Ovary (tissue), 9 donors: ENCODE results near the gene MTFR1L. TPM values are rescaled to one million over a fixed set of nuclear protein-coding genes. Genes with fewer than 3 reads are reported as not detected.

Experiments
- DNase-seq, 5 donors: peaks; one replicate each; pipeline ENCODE4 v3.0.0-alpha.2; 2019 to 2020
- H3K27ac ChIP-seq, 2 donors: fragments of 200-600 bp; one replicate each; pipeline versions ENCODE4 v1.5.1 to v1.8.0; 2019 to 2022
- H3K27me3 ChIP-seq: fragments of 200-600 bp; one replicate; pipeline ENCODE4 v1.8.0; 2022
- H3K36me3 ChIP-seq: fragments of 200-600 bp; sonication (generic); one replicate; pipeline ENCODE4 v1.5.1; 2019
- H3K4me1 ChIP-seq: one replicate; pipeline ENCODE4 v1.8.1; 2013; ENCODE audit warnings: mild to moderate bottlenecking, moderate library complexity; ENCODE audit not compliant: insufficient read depth
- H3K4me3 ChIP-seq: fragments of 200-600 bp; sonication (generic); one replicate; pipeline ENCODE4 v1.5.1; 2017
- H3K9me3 ChIP-seq, 2 donors: fragments of 200-600 bp in 1 of 2; sonication (generic) in 1 of 2; one replicate each; pipeline versions ENCODE4 v1.5.1 to v1.8.1; 2013 to 2019; ENCODE audit warnings: mild to moderate bottlenecking in 1 of 2, moderate library complexity in 1 of 2
- EP300 ChIP-seq: sonication (generic); formaldehyde crosslinking; IDR thresholded peaks from one replicate; pipeline ENCODE4 v1.6.1; 2017; ENCODE audit warnings: antibody characterized with exemption
- POLR2A ChIP-seq: fragments of 450-650 bp; IDR thresholded peaks from one replicate; pipeline ENCODE4 v1.6.1; 2017; ENCODE audit warnings: antibody characterized with exemption, mild to moderate bottlenecking, moderate library complexity
- WGBS, 3 donors: extraction: QIAGEN DNeasy Blood & Tissue Kit in 1 of 3; methylation state at CpG; one replicate each; pipeline versions ENCODE4 v1.1.5 to v1.1.7; 2013 to 2017; 5-methylcytosine and 5-hydroxymethylcytosine counted together
- intact Hi-C, 4 donors: fragments of 100-400 bp; cut with DNase I; formaldehyde crosslinking; loops; one replicate each; pipeline versions ENCODE4 v1.11.0 to v1.15.1; 2022 to 2023
- polyA plus RNA-seq, 2 donors: library from polyadenylated mRNA; stranded (reverse); fragments of 200-250 nt in 1 of 2; fragments of 350-450 nt in 1 of 2; fragmentation: Illumina TruSeq in 1 of 2; extraction: RNeasy Lipid Tissue Mini Kit (QIAGEN cat#74804) in 1 of 2; gene quantifications; one replicate each; pipeline ENCODE4 v1.2.3, GENCODE V29; 2013 to 2014
- total RNA-seq, 7 donors: library from RNA; depleted of rRNA in 2 of 7; stranded (reverse); fragments of >200 nt in 2 of 7; fragmentation: NEBNext Ultra II Directional in 3 of 7; extraction: Animal tissue kit (Norgen Biotek cat#: 25700) in 3 of 7; gene quantifications; one replicate each; pipeline versions ENCODE4 v1.1.0 to v1.2.4, GENCODE V29; 2016 to 2023
- TF ChIP-seq, protein P1 (sequence below), 3 donors: fragments of 450-650 bp in 2 of 3; fragments of 200-600 bp in 1 of 3; IDR thresholded peaks; one replicate each; pipeline versions ENCODE4 v1.5.1 to v1.8.0; 2016 to 2022; ENCODE audit warnings: antibody characterized with exemption in 3 of 3, mild to moderate bottlenecking in 1 of 3
- donor health status: DM: no; HTN: no; CAD: no; lungs with moderate emphysema.
- donor health status: DM: no; HTN: no; CAD: no.
- donor health status: Bipolar disorder and iron deficiency.
- donor health status: DM: yes; HTN: yes; CAD: no.
- donor health status: DM: no; HTN: no; CAD: no.
- donor health status: DM: yes; HTN: yes; CAD: no.

Gene MTFR1L
- total and polyA plus RNA-seq, 9 donors = 55.5 to 113 (median 97.1) TPM

DNA sequence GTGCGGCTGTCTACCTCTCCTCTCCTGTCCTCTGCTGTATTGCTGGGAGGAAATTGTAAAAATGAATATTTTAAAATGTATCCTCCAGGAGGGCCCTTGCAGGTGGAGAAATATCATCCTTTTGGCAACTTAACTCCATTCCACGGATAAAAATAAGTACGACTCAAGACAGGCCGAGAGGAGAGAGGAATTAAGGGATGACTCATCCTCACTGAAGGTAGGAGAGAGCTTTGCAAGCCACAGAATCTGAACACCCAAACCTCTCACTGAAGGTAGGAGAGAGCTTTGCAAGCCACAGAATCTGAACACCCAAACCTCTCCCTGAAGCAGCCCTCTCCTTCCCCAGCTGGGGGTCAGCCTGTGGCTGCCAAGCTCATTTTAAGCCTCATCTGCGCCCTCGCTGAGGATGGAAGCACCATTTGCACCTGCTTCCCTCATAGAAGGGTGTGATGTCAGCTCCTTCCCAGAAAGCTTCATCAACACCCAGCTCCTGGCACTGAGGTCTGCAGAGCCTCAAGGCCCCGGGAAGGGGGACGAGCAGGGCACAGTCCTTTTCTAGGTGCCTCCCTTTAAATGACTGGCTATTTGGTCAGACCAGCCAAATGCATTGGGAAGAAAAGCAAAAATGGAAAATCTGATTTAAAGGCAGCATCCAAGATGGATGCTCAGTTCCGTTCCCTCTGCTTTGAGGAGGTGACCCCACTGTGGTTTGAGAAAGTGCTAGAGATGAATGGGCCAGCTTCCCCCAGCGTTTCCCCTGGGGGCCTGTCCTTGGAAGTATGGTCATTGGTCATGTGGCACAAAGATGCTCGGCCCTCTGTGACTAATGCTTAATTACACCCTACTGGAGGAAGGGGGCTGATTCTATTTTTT, 32.6 kb upstream of the MTFR1L start:
- intact Hi-C loops = no loop called here
- Histone ChIP-seq H3K27me3 (no peaks in the 10 kb centered on the region), H3K9me3 (no peaks in the 10 kb centered on the region), H3K27ac (no peak overlapping the region), H3K36me3 (no peaks in the 10 kb centered on the region), H3K4me1 (no peaks in the 10 kb centered on the region), H3K4me3 (no peak overlapping the region)
- 59 to 66% (median 63%) methylated on average over 11 of the region's 11 CpGs for WGBS, 3 donors
- TF ChIP-seq POLR2A (no peak), EP300 (no peak)
- TF ChIP-seq, protein P1, sequence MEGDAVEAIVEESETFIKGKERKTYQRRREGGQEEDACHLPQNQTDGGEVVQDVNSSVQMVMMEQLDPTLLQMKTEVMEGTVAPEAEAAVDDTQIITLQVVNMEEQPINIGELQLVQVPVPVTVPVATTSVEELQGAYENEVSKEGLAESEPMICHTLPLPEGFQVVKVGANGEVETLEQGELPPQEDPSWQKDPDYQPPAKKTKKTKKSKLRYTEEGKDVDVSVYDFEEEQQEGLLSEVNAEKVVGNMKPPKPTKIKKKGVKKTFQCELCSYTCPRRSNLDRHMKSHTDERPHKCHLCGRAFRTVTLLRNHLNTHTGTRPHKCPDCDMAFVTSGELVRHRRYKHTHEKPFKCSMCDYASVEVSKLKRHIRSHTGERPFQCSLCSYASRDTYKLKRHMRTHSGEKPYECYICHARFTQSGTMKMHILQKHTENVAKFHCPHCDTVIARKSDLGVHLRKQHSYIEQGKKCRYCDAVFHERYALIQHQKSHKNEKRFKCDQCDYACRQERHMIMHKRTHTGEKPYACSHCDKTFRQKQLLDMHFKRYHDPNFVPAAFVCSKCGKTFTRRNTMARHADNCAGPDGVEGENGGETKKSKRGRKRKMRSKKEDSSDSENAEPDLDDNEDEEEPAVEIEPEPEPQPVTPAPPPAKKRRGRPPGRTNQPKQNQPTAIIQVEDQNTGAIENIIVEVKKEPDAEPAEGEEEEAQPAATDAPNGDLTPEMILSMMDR (IDR thresholded peaks at IDR 0.05) = no peak
- no peak for DNase-seq

DNA sequence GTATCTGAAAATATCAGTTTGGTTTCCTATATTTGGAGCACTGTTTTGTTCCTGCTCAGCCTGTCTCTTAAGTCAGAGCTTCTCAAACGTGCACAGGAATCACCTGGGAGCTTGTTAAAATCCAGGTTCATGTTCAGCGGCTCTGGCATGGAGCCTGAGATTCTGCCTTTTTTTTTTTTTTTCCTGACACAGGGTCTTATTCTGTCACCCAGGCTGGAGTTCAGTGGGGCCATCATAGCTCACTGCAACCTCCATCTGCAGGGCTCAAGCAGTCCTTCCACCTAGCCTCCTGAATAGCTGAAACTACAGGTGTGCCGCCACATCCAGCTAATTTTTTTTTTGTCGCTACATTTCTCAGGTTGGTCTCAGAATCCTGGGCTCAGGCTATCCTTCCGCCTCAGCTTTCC, 32.0 kb upstream of the MTFR1L start:
- H3K36me3 ChIP-seq = no peaks in the 10 kb centered on the region
- DNase-seq = no peak
- TF ChIP-seq POLR2A (no peak), EP300 (no peak)
- TF ChIP-seq, protein P1 (IDR thresholded peaks at IDR 0.05) = no peak
- intact Hi-C loops = no loop called here
- 90 to 93% (median 92%) methylated on average over 5 of the region's 5 CpGs for WGBS, 3 donors
- H3K27ac ChIP-seq = no peak overlapping the region
- no peaks in the 10 kb centered on the region for H3K4me1 ChIP-seq
- no peaks in the 10 kb centered on the region for H3K9me3 ChIP-seq
- H3K27me3 ChIP-seq = no peaks in the 10 kb centered on the region
- H3K4me3 ChIP-seq = no peak overlapping the region

DNA sequence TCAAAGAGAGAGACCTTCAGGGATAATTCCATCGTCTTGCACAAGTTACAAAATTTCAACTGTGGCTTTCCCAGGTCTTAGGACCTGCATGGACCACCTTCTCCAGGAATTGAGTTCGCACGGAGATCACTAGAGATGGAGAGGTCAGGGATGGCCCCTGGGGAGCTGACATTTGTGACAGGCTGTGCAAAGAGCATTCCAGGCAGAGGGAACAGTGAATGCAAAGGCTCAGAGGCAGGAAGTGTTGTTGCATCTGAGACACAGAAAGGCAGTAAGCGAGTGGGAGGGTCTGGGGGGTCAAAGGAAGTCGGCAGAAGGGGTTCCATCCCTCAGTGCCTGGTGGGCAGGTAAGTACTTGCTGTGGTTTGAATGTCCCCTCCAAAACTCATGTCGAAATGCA, 29.3 kb upstream of the MTFR1L start:
- no peaks in the 10 kb centered on the region for H3K27me3 ChIP-seq
- no peaks in the 10 kb centered on the region for H3K9me3 ChIP-seq
- intact Hi-C loops = loop anchor here in 2 of 4 donors (10.0 kb wide), 2 partner anchors 46 to 96 kb away; no protein-coding TSS in a partner anchor
- H3K27ac ChIP-seq = no peak overlapping the region
- no peak overlapping the region for H3K4me3 ChIP-seq
- WGBS, 3 donors = 85 to 88% (median 87%) methylated on average over 6 of the region's 6 CpGs
- no peaks in the 10 kb centered on the region for H3K4me1 ChIP-seq
- DNase-seq = no peak
- H3K36me3 ChIP-seq = no peaks in the 10 kb centered on the region
- TF ChIP-seq EP300 = no peak
- TF ChIP-seq, protein P1 (IDR thresholded peaks at IDR 0.05) = no peak

DNA sequence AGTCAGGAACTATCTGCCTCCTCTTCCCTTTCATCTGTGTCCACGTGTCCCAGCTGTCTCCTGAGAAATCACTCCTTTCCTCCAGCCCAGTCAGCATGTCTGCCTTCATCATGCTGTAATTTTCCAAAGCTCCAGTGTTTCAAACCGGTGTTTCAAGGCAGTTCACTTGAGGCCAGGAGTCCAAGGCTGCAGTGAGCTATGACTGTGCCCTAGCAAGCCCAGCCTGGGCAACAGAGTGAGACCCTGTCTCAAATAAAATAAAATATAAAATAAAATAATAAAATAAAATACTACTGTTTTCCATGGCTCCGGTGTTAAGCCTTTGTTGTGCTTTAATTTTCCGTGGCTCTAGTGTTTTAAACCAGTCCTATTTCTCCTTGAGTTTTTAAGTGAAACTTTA, 27.6 kb upstream of the MTFR1L start:
- no peaks in the 10 kb centered on the region for H3K4me1 ChIP-seq
- H3K4me3 ChIP-seq = no peak overlapping the region
- TF ChIP-seq, protein P1 (IDR thresholded peaks at IDR 0.05) = no peak
- H3K9me3 ChIP-seq = no peaks in the 10 kb centered on the region
- intact Hi-C loops = loop anchor here in 2 of 4 donors (10.0 kb wide), 2 partner anchors 47 to 97 kb away; no protein-coding TSS in a partner anchor
- H3K36me3 ChIP-seq = no peaks in the 10 kb centered on the region
- DNase-seq = no peak
- H3K27me3 ChIP-seq = no peaks in the 10 kb centered on the region
- 58 to 63% (median 62%) methylated on average over 4 of the region's 4 CpGs for WGBS, 3 donors
- no peak overlapping the region for H3K27ac ChIP-seq
